Measurements from ENCODE around the gene LYSMD2.

GRCh38 chr15:51768018-51768417 lies 30.6 kb upstream of the LYSMD2 start:
- TF ChIP-seq, protein P1, sequence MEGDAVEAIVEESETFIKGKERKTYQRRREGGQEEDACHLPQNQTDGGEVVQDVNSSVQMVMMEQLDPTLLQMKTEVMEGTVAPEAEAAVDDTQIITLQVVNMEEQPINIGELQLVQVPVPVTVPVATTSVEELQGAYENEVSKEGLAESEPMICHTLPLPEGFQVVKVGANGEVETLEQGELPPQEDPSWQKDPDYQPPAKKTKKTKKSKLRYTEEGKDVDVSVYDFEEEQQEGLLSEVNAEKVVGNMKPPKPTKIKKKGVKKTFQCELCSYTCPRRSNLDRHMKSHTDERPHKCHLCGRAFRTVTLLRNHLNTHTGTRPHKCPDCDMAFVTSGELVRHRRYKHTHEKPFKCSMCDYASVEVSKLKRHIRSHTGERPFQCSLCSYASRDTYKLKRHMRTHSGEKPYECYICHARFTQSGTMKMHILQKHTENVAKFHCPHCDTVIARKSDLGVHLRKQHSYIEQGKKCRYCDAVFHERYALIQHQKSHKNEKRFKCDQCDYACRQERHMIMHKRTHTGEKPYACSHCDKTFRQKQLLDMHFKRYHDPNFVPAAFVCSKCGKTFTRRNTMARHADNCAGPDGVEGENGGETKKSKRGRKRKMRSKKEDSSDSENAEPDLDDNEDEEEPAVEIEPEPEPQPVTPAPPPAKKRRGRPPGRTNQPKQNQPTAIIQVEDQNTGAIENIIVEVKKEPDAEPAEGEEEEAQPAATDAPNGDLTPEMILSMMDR (conservative IDR thresholded peaks at IDR 0.05; ENCODE audit: low read length) = no peak
- TF ChIP-seq EZH2phosphoT487 (IDR thresholded peaks at IDR 0.05; ENCODE audit: borderline replicate concordance) = no peak

All from Loucy (cell line).